PC-3 (cell line): ENCODE results near the gene SMOC2. TPM values are rescaled to one million over a fixed set of nuclear protein-coding genes. Genes with fewer than 3 reads are reported as not detected.

ENCODE experiments used
- ATAC-seq: fragments of 200-7000 bp; cut with Tn5 transposase; 2 replicates; pipeline ENCODE4 v1.9.1; 2020; ENCODE audit warnings: mild to moderate bottlenecking, moderate library complexity
- BruUV-seq: library from RNA; stranded (reverse); fragments of 400-500 nt; replicated peaks from 2 replicates; lab custom pipeline; 2021; lab: Mats Ljungman, UMichigan
- CTCF ChIA-PET: fragments of 300-600 bp; sonication (Branson Sonifier 250); formaldehyde crosslinking; loops from one replicate; lab custom pipeline; 2022; ENCODE audit warnings: antibody characterized with exemption; lab: Charles Lee
- POLR2A ChIA-PET: fragments of 300-600 bp; sonication (Branson Sonifier 250); formaldehyde crosslinking; loops from one replicate; lab custom pipeline; 2022; ENCODE audit warnings: antibody characterized with exemption; ENCODE audit not compliant: unreplicated experiment; lab: Charles Lee
- DNase-seq: peaks from one replicate; pipeline ENCODE4 v3.0.0-alpha.2; 2015
- H2AFZ ChIP-seq: fragments of 300-600 bp; sonication (generic); 2 replicates; pipeline ENCODE4 v1.6.0; 2016; ENCODE audit warnings: antibody characterized with exemption, low read length
- H3F3A ChIP-seq: fragments of 300-600 bp; sonication (generic); one replicate; pipeline ENCODE4 v1.6.0; 2017; ENCODE audit warnings: antibody characterized with exemption, low read length, control low read depth, mild to moderate bottlenecking; ENCODE audit not compliant: unreplicated experiment
- H3K27ac ChIP-seq: fragments of 300-600 bp; sonication (generic); 2 replicates; pipeline ENCODE4 v1.5.1; 2016; ENCODE audit warnings: mild to moderate bottlenecking, low read length
- H3K27me3 ChIP-seq: fragments of 300-600 bp; sonication (generic); 2 replicates; pipeline ENCODE4 v1.6.1; 2016; ENCODE audit warnings: low read length, mixed read lengths
- H3K36me3 ChIP-seq: fragments of 300-600 bp; sonication (generic); 2 replicates; pipeline ENCODE4 v1.6.1; 2016; ENCODE audit warnings: low read depth, mixed run types, low read length, mixed read lengths
- H3K4me1 ChIP-seq: fragments of 300-600 bp; sonication (generic); 2 replicates; pipeline ENCODE4 v1.5.1; 2016; ENCODE audit warnings: low read length; ENCODE audit not compliant: insufficient read depth
- H3K4me2 ChIP-seq: fragments of 300-600 bp; sonication (generic); 2 replicates; pipeline ENCODE4 v1.6.0; 2016; ENCODE audit warnings: low read length
- H3K4me3 ChIP-seq: fragments of 300-600 bp; sonication (generic); 2 replicates; pipeline ENCODE4 v1.5.1; 2016; ENCODE audit warnings: mild to moderate bottlenecking, low read length, mixed read lengths
- H3K79me2 ChIP-seq: fragments of 300-600 bp; sonication (generic); 2 replicates; pipeline ENCODE4 v1.6.1; 2017; ENCODE audit warnings: low read length, mixed read lengths
- H3K9ac ChIP-seq: fragments of 300-600 bp; sonication (generic); 2 replicates; pipeline ENCODE4 v1.6.0; 2016; ENCODE audit warnings: mild to moderate bottlenecking, low read length
- H3K9me2 ChIP-seq: fragments of 300-600 bp; sonication (generic); replicated peaks from 2 replicates; pipeline ENCODE4 v1.6.1; 2016; ENCODE audit warnings: mixed run types, low read length, mixed read lengths
- H3K9me3 ChIP-seq: fragments of 300-600 bp; sonication (generic); 2 replicates; pipeline ENCODE4 v1.6.1; 2016; ENCODE audit warnings: low read length, mixed read lengths
- H4K20me1 ChIP-seq: fragments of 300-600 bp; sonication (generic); 2 replicates; pipeline ENCODE4 v1.6.1; 2016; ENCODE audit warnings: low read length, mixed read lengths
- EZH2 ChIP-seq: fragments of 300-600 bp; sonication (generic); IDR thresholded peaks from one replicate; pipeline ENCODE4 v1.6.1; 2017; ENCODE audit warnings: antibody characterized with exemption, mild to moderate bottlenecking, low read length; ENCODE audit not compliant: unreplicated experiment
- EZH2phosphoT487 ChIP-seq: fragments of 300-600 bp; sonication (generic); IDR thresholded peaks from 2 replicates; pipeline ENCODE4 v1.6.1; 2018; ENCODE audit warnings: mild to moderate bottlenecking, antibody characterized with exemption, low read length, borderline replicate concordance
- intact Hi-C: fragments of 100-400 bp; cut with micrococcal nuclease; formaldehyde crosslinking; loops from 2 replicates; pipeline ENCODE4 v1.9.0; 2023
- total RNA-seq: library from RNA; depleted of rRNA; stranded (reverse); fragments of >200 nt; gene quantifications from 2 replicates; pipeline ENCODE4 v1.2.3, GENCODE V29; 2014
- TF ChIP-seq, protein P1 (sequence below): fragments of 300-600 bp; sonication (generic); conservative IDR thresholded peaks from 2 replicates; pipeline ENCODE4 v1.5.1; 2017; ENCODE audit warnings: antibody characterized with exemption, low read depth, mild to moderate bottlenecking, low read length

Gene SMOC2
- total RNA-seq, 1 experiment from 2014 or later, result not detected

DNA sequence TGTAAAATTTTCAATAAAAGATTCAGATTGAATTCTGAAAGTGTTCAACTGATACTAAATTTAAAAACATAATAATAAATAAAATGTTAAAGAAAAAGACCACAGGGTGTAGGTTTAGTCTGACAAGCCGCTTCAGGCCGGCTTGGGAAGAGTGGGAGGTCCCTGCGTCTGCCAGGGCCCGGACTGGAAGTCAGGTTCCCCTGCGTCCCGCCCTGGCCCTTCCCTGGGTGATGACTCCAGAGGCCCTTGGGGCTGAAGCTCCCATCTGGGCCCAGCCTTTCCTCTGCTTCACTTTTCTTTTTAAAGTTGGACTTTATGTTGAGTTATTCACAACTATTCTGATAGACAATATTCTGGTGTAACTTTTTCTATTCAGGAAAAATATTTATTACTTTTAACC lies 93.3 kb downstream of the SMOC2 start:
- POLR2A ChIA-PET, result no interaction called here
- CTCF ChIA-PET, result no interaction called here
- Histone ChIP-seq H3K27ac (no peak overlapping the region), H3K4me1 (no peaks in the 10 kb centered on the region), H4K20me1 (no peaks in the 10 kb centered on the region), H3K9me2 (no peaks in the 10 kb centered on the region), H3K9ac (no peak overlapping the region), H2AFZ (no peak overlapping the region), H3K9me3 (no peaks in the 10 kb centered on the region), H3K36me3 (no peaks in the 10 kb centered on the region), H3K27me3 (no peaks in the 10 kb centered on the region), H3K4me3 (no peak overlapping the region), H3K4me2 (no peak overlapping the region), H3K79me2 (no peaks in the 10 kb centered on the region), H3F3A (no peaks in the 10 kb centered on the region)
- ATAC-seq, result no peak
- DNase-seq, result no peak
- BruUV-seq, result no TSS peak
- TF ChIP-seq, protein P1, sequence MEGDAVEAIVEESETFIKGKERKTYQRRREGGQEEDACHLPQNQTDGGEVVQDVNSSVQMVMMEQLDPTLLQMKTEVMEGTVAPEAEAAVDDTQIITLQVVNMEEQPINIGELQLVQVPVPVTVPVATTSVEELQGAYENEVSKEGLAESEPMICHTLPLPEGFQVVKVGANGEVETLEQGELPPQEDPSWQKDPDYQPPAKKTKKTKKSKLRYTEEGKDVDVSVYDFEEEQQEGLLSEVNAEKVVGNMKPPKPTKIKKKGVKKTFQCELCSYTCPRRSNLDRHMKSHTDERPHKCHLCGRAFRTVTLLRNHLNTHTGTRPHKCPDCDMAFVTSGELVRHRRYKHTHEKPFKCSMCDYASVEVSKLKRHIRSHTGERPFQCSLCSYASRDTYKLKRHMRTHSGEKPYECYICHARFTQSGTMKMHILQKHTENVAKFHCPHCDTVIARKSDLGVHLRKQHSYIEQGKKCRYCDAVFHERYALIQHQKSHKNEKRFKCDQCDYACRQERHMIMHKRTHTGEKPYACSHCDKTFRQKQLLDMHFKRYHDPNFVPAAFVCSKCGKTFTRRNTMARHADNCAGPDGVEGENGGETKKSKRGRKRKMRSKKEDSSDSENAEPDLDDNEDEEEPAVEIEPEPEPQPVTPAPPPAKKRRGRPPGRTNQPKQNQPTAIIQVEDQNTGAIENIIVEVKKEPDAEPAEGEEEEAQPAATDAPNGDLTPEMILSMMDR, result no peak
- TF ChIP-seq EZH2phosphoT487 (no peak), EZH2 (no peak)
- intact Hi-C loops, result no loop called here

DNA sequence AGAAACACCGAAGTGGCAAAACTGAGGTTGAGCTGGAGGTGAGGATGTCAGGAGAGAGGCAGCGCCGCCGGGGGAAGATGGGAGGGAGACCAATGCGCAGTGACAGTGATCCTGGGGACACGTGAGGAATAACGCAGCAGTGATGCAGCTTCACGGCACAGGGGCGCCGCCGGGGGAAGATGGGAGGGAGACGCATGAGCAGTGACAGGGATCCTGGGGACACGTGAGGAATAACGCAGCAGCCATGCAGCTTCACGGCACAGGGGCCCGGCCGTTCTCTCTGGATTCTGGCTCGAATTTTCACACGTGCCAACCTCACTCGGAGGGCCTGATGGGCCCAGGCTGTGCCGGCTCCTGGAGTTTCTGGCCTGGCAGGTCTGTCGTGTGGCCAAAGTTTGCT lies 94.7 kb downstream of the SMOC2 start:
- Histone ChIP-seq H3K9ac (no peak overlapping the region), H3K9me3 (no peaks in the 10 kb centered on the region), H3K27ac (no peak overlapping the region), H2AFZ (no peak overlapping the region), H3K4me1 (no peaks in the 10 kb centered on the region), H3K36me3 (no peaks in the 10 kb centered on the region), H3K9me2 (no peaks in the 10 kb centered on the region), H3K79me2 (no peaks in the 10 kb centered on the region), H3K27me3 (0 out of 2 replicates have a peak, but pooled peaks cover 3% of the 10 kb centered on the region), H4K20me1 (no peaks in the 10 kb centered on the region), H3F3A (no peaks in the 10 kb centered on the region), H3K4me3 (no peak overlapping the region), H3K4me2 (no peak overlapping the region)
- ATAC-seq (no peak), DNase-seq (no peak)
- POLR2A ChIA-PET, result no interaction called here
- BruUV-seq, result no TSS peak
- CTCF ChIA-PET, result no interaction called here
- TF ChIP-seq EZH2phosphoT487 (no peak), EZH2 (no peak)
- TF ChIP-seq, protein P1, result no peak
- intact Hi-C loops, result no loop called here

DNA sequence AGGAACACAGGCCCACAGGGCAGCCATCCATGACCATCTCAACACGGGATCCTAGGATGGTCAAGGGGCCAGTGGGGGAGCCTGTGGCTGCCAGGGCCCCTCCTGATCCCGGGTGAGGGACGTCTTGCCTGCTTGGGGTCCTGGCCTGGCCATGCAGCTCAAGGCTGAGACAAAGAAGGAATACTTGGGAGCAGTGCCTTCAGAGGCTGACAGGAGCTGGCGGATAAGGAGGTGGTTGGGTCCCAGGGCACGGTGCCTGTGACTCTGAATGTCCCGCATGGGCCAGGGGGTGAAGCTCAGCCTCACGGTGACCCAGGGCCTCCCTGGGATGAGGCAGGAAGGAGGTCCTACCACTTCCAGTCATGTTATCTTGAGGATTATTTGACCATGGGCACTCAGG lies 95.2 kb downstream of the SMOC2 start:
- POLR2A ChIA-PET, result no interaction called here
- no TSS peak for BruUV-seq
- CTCF ChIA-PET, result no interaction called here
- Histone ChIP-seq H3K27ac (no peak overlapping the region), H4K20me1 (no peaks in the 10 kb centered on the region), H3F3A (no peaks in the 10 kb centered on the region), H3K9me2 (no peaks in the 10 kb centered on the region), H3K4me1 (no peaks in the 10 kb centered on the region), H3K4me3 (no peak overlapping the region), H3K9me3 (no peaks in the 10 kb centered on the region), H3K36me3 (no peaks in the 10 kb centered on the region), H3K9ac (no peak overlapping the region), H3K4me2 (no peak overlapping the region), H3K27me3 (0 out of 2 replicates have a peak, but pooled peaks cover 8% of the 10 kb centered on the region), H2AFZ (no peak overlapping the region), H3K79me2 (no peaks in the 10 kb centered on the region)
- DNase-seq, result no peak
- intact Hi-C loops, result no loop called here
- ATAC-seq, result no peak
- TF ChIP-seq, protein P1, result no peak
- TF ChIP-seq EZH2phosphoT487, result no peak
- TF ChIP-seq EZH2, result no peak
